ENCODE measurements around the gene SPATA3.

The SPATA3 gene

DNA sequence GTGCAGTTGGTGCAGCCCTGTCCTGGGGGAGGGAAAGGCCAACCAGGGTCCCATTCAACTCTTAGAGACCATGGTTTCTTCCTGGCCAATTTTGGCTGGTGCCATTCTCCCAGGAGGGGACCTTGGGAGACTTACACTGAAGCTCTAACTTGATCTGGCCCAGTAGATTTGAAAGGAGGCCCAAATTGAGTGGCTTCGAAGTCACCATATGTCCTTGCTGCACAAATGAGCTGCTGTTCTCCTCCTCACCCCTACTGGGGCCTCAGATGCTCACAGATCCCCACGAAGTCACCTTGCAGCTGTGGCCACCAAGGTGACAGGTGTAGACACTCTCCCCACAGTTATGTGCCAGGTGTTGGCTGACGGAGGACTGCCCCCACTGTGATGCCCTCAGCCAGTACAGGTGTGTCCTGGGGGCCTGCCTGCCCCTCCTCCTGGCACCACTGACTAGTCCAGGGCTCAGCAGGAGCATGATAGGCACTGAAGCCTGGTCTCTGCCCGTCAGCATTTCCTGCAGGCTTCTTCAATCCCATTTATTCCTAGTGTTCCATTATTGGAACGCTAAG, 36.7 kb downstream of the SPATA3 start:
- DNase-seq: no peak

DNA sequence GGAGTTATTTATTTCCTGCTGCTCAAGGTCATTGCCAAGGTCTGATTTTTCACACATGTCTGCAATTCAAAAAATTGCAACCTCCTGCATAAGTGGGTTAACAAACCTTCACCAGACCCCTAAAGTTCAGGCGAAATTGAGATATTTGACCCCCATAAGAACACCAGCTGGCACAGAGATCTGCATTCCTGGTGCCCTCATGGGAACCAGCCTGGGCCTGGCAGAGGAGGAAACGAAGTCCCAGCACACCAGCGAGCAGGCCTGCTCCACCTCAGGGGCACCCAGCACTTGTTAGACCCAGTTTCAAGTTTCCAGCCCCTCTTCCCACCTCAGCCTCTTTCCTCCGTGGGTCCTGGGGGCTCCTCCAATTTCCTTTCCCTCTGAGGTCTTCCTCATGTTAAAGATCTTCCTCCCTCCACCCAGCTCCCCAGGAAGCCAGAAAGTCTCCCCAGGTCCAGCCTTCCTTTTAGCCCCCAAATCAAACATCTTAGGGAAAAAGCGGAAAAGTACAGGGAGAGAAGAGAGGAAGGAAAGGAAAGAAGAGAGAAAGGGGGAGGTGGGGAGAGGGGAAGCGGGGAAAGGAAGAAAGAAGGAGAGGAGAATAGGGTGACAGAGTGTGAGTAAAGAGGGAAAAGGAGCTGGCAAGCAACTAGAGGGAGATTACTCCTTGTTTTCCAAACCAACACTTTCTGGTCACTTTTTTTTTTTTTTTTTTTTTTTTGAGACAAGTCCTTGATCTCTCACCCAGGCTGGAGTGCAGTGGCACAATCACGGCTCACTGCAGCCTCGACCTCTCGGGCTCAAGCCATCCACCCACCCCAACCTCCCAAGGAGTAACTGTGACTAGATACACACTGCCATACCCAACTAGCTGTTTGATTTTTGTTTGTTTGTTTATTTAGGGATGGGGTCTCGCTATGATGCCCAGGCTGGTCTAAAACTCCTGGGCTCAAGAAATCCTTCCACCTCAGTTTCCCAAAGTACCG, 37.5 kb downstream of the SPATA3 start:
- no peak for DNase-seq

DNA sequence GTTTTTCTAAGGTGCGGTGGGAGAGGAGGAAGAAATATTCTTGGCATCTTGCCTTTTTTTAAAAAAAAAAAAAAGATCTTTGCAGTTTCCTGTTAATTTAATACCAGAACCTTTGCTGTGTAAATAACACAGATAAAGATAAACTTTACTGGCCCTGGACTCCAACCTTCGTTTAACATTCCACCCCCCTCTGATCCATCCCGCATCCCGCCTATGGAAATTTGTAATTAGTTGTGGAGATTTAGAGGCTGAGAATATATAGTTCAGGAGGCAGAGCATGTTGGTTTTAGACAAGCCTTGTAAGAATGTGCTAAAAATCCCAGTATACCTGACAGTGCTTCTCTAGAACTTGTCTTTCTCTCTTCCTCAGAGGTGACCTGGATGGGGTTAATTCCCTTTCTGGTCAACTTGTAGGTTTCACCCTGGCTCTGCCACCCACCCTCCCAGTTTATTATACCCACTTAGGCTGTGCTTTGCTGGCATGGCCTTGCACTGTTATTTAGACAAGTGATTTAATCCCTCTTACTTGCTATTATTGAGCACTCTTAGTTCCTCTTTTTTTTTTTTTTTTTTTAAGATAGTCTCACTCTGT, 38.5 kb downstream of the SPATA3 start:
- DNase-seq: no peak

DNA sequence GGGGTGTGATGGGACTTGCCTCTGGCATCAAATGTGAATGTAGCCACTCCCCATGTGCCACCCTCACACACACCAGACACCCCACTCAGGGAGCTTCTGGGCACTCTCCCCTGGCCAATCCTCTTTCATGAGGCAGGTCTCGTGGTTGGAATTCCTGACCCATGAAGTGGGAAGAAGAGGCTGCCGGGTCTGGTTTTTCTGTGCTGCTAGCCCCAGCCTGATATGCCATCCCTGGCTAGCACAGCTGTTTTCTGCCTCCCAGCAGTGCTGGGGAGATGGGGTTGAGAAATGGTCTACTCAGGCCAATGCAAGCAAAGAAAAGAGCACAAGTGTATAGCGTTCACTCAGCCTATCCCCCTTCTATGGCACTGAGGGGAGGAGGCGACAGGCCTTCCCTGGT, 40.2 kb downstream of the SPATA3 start:
- DNase-seq: no peak

DNA sequence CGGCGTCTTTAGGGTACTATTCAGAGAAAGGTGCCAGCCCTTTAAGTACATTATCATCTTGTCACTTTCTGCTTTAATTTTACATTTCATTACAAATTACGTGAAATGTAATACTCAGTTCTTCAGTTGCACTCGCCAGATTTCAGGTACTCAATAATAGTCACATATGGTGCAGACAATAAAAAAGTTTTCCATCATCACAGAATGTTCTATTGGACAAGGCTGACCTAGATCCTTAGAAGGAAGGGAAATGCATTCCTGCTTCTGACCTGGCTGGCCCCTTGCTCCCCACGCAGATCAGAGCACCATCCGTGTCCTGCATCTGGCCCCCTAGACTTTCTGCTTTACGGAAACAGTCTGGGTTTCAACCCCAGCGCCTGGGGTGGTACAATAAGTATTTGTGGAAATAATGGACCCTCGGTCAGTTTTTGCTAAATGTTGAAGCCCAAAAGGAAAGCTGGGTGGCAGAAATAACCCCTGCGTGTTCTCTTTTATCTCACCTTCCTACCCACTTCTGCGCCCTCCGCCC, 40.7 kb downstream of the SPATA3 start:
- no peak for DNase-seq

DNA sequence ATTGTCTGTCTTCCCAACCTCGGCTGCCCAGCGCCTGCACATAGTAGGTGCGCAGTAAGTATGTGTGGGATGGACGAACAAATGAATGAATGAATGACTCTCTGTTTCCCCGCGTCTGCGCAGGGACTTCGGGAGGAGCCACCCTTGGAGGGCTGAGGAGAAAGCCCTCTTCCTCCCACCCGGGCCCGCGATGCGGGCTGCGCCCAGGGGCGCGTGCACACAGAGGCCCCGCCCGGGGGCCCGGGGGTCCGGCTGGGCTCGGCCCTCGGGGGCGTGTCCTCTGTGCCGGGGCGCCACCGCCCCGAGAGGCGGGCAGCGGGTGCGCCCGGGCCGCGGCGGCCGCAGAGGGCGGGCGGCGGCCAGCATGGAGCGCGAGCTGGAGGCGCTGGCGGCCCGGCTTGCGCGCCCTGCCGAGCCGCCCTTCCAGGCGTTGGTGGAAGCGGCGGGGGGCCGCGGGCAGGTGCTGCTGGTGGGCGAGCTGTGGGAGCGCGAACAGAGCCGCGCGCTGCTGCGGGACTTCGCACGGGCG, 41.3 kb downstream of the SPATA3 start, which contains the start of gene C2orf72:
Gene C2orf72, plus strand, starts transcription at position 322 of the 529 bp plus-strand sequence. Its CDS starts 43 bp downstream, at position 365.
- no peak for DNase-seq

DNA sequence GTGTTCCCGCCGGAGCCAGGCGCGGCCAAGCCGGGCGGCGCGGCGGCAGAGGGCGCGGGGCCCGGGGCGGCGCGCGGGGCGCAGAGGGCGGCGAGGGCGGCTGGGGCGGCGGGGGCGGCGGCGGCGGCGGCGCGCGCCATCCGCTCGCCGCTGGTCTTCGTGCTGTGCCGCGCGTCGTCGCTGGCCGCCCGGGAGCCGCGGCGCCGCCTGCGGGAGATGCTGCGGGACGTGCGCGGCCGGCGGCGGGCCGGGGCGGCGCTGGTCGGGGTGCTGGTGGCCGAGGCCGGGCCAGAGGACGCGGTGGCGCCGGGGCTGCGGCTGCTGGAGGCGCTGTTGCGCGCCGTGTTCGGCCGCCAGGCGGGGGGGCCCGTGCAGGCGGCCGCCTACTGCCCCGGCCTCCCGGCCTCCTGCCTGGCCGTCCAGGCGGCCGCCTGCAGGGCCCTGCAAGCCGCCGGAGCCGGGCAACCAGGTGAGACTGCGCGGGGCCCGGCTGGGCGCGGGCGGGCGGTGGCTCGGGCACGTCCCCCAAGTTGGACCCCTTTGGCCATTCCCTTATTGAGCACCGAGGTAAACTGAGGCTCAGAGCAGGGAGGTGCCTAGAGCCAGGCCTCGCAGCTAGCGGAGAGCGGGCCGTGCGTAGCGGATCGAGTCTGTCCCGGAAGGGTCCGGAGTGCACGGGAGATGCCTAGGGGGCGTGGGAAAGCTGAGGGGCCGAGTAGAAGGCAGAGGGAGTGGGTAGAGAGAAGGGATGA, 42.0 kb downstream of the SPATA3 start:
- DNase-seq: no peak

DNA sequence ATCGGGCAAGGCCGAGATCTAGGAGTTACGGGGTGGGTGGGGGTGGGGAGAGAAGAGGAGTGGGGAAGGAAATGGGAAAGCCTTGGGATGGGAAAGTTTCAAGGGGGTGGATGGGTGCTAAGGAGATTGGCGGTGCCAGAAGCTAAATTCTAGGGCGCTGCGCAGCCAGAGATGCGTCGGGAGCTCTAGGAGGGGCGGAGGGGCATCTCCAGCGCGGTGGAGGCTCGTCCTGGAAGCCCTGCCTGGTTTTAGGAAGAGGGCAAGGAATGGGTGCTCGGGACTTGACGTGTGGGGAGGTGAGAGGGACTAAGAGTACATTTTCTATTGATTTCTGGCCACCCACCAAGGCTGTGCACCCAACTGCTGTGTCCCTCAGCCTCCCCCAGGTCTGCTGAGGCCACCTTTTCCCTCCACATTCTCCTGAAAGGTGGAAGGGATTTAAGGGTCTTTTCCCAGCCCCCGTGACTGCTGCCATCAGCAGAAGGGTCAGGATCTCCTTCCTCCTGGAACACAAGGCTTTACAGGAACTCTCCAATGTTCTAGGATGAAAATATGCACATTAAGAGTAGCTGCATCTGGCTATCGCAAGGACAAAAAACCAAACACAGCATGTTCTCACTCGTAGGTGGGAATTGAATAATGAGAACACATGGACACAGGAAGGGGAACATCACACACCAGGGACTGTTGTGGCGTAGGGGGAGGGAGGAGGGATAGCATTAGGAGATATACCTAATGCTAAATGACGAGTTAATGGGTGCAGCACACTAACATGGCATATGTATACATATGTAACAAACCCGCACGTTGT, 42.8 kb downstream of the SPATA3 start:
- no peak for DNase-seq

DNA sequence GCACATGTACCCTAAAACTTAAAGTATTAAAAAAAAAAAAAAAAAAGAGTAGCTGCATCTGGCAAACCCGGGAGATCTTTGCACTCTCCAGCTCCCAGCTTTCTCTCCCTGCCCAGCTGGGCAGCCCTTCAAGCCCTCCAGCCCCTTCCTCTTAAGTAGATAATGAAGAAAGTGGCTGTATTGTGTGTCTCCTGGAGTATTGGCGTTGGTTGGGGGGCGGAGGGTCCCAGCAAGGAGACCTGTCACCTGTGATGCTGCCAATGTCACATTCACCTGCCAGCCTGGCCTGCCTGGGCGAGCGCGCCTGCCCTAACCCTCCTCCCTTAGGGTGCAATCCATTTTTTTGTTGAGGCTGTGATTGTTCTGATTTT, 43.4 kb downstream of the SPATA3 start:
- no peak for DNase-seq

DNA sequence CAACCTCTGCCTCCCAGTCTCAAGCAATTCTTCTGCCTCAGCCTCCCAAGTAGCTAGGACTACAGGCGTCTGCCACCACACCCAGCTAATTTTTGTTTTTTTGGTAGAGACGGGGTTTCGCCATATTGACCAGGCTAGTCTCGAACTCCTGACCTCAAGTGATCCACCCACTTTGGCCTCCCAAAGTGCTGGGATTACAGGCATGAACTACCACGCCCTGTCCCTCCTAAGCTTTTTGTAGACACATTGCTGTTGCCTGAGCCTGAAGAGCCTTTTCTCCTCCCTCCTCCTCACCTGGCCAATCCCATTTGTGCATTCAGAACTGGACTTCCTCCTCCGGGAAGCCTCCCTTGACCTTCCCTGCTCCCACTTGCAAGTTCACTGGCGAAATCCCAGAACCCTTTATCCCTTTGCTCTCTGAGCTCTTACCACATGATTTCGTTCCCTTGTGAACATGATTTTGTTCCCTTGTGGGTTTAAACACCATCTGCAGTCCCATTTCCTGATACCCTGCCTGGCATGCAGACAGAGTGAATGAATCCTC, 44.0 kb downstream of the SPATA3 start:
- DNase-seq: no peak

DNA sequence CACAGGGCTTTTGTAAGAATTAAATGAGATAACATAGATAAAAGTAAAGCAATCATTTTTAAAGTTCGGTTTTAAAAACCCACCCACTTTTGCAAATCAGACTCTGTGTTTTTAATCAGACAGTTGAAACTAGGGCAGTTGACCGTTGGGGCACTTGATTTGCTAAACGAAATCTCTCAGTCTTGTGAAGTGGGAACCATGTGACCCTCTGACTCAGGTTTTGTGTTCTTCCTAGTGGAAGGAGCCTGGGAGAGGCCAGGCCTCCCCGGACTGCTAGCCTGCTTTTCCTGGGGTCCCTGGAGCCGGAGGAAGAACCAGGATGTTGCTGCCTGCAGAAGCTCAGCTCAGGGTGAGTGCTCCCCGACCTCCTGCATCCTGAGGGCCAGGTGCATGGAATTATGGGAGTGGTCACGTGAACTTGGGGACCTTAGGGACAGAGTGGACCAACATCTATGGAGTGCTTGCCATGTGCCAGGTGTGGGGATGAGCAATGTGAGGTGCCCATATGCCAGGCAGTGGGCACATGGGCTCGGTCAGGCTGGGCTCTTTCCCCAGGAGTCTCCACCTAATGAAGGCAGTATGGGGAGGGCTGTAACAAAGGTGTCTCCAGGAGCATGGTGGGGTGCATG, 45.3 kb downstream of the SPATA3 start:
- DNase-seq: no peak

DNA sequence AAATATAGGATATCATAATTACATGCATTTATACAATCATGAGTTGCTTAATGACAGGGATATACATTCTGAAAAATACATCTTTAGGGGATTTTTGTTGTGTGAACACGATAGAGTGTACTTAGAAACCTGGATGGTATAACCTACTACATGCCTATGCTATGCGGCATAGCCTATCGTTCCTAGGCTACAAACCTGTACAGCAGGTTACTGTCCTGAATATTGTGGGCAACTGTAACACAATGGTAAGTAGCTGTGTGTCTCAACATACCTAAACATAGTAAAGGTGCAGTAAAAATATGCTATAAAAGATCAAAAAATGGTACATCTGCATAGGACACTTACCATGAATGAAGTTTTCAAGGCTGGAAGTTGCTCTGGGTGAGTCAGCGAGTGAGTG, 47.9 kb downstream of the SPATA3 start:
- no peak for DNase-seq

DNA sequence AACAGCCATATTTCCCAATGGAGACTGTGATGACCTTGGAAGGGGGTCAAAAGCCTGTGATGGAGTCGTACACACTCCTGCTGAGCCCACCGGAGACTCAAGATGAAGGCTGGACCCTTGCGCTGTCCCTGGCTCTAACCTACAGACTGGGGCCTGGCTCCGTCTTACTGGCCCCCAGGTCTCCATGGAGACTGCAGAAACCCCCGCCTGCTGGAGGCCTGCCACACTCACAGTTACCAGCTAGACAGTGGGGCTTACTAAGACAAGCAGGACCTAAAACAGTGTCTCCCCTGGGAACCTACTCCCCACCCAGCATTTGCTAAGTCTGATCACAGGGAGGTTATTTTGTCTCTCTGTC, 51.0 kb downstream of the SPATA3 start:
- DNase-seq: no peak

DNA sequence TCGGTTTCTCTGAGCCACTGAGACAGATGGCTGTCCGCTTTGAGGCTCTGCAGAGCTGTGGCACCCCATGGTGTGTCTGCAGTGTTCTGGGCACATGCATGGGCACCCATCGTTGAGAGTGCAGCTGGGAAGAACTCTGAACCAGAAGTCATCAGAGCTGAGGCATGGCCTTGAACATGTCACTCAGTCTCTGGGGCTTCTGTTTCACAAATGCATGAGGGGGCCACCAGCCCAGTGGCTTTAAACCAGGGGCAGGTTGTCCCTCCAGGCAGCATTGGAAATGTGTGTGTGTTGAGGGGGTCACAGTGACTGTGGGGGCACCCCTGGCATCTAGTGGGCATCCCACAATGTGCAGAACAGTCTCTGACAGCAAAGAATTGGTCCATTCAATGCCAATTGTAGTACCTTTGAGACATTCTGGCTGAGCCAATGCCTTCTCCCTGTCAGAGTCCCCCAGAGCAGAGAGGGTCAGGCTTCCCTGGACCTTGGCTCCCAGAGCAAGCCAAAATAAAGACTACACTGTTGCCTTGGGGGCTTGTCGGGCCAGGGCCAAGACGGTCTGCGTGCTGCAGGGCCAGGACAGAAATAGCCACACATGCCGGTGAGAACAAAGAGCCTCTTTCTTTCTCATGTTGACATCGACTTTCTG, 51.5 kb downstream of the SPATA3 start:
- DNase-seq: no peak

DNA sequence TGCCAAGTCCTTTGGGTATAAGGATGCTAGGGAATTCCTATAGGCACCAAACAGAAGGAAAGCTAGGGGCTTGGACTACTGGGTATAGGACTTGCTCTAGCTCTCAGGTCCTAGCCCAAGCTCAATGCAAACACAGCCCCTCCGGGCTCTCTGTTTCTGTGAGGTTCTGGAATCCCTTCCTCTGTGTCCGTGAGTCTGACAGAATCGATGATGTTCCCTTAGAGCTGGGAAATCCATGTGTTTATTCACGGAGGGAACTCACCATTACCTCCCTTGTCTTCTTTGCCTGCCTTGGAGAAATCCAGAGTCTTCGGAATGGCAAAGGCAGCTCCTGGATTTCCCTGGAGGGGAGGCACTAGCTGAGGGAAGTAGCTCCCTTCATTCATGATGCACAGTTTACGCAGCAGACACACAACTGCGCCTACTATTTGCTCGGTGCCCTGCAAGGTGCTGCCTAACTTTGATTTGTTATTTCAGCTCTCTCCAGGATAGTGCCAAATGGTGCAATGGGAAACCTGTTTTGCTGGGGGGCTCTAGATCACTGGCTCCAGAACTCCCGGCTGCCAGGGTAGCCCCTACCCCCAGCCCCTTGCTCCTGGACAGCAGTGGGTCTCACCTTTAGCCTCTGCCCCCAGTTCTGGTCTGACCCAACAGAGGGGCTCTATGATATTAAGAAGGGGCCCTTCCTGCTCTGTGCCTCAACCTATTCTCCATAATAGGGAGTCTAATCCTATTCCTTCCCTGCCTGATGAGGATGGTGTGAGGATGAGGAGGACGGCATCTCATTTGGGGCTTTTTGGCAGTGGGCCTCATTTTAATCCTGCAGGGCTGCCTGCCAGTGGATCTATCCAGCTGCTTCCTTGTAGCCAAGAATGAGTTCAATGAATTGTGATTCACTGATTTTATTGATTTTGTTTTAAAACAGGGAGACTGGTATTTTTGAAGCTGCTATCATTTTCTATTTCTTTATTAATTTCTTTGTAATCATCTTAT, 52.3 kb downstream of the SPATA3 start:
- no peak for DNase-seq

DNA sequence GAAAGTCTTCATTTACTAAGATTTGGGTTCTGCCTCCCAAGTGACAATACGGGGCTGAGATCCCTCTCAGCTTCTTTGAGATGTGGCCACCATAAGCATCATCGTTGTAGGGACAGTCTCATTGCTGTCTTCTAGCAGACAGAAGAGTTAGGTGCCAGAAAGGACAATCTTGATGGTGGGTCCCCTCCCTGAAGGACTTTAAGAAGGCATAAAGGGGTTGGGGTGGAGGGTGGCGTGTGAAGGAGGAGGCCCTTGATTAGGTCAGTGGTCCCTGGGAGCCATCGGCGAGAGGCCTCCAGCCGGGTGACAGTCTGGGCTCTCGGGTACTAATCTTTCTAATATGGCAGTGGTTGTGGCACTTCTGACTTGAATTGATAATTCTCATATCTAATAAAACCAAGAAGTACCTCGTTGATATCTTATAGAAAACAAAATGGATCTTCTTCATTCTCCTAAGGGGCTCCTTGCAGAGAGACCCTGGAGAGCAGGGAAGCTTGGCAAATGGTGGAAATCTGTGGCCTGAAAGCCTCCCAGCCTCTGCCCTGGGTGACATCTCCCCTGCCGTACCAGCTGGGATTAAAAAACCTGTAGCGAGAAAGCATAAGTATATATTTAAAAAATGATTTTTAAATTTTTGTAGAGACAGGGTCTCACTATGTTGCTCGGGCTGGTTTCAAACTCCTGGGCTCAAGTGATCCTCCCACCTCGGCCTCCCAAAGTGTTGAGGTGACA, 53.5 kb downstream of the SPATA3 start:
- DNase-seq: no peak

DNA sequence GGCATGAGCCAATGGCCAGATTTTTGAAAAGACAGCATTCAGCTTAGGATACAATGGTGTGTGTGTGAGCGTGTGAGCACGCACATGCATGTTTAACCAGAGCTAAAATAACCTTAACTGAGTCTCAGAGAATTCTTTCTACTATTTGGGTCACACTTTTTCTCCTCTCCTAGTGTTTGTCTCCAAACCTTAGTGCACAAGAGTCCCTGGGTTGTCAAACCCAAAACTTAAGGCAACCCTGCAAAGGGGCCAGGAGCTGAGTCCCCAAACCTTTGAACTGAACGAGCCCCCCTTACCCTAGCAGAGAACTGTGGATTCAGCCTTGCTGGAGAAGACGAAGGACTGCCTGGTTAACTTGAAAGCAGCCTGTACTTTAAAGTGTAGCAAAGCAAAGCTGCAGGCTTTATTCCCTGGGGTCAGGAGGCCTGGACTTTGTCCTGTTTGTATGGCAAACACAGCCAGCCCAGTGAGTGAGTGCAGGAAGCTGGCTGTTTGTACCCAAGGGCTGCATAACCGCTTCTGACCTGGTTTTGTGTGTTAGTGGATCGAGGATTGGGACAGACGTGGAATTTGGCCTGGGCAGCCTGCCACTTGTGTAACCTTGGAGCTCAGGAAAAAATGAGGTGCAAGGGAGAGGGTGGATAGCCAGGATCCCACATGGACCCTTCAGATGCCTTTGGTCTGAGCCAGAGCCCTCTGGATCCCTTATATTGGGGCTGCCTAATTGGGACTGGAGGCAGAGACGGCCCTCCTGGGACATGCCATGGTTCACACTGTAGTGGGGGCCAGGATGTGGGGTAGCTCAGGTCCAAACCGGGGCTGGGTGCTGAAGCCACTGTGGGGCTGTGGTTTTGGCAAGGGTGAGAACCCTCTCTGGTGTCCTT, 54.3 kb downstream of the SPATA3 start:
- no peak for DNase-seq

Data from NCI-H1048 (cell line).